Sigmoid colon (tissue), 7 donors: ENCODE measurements around the gene GYPC. TPM values are rescaled to one million over a fixed set of nuclear protein-coding genes. Genes with fewer than 3 reads are reported as not detected.

Experiments used
- DNase-seq: peaks from one replicate; pipeline ENCODE4 v3.0.0-alpha.2; 2019
- H3K27ac ChIP-seq, 4 donors: fragments of 200-600 bp; sonication (generic); one replicate each; pipeline ENCODE4 v1.5.1; 2016 to 2019; ENCODE audit warnings: mild to moderate bottlenecking in 1 of 4
- H3K27me3 ChIP-seq, 3 donors: fragments of 200-600 bp; sonication (generic); one replicate each; pipeline ENCODE4 v1.5.1; 2019; ENCODE audit warnings: mild to moderate bottlenecking in 1 of 3
- H3K36me3 ChIP-seq, 4 donors: fragments of 200-600 bp; sonication (generic); one replicate each; pipeline ENCODE4 v1.5.1; 2016 to 2019
- H3K4me1 ChIP-seq, 4 donors: fragments of 200-600 bp; sonication (generic); one replicate each; pipeline ENCODE4 v1.5.1; 2017 to 2019
- H3K4me3 ChIP-seq, 4 donors: fragments of 200-600 bp; sonication (generic); one replicate each; pipeline ENCODE4 v1.5.1; 2017 to 2019; ENCODE audit warnings: mild to moderate bottlenecking in 2 of 4, moderate library complexity in 1 of 4
- H3K9me3 ChIP-seq, 4 donors: fragments of 200-600 bp in 3 of 4; sonication (generic) in 3 of 4; one replicate each; pipeline versions ENCODE4 v1.5.1 to v1.6.1; 2013 to 2019
- EP300 ChIP-seq, 4 donors: sonication (generic); formaldehyde crosslinking; IDR thresholded peaks; one replicate each; pipeline ENCODE4 v1.6.1; 2017; ENCODE audit warnings: antibody characterized with exemption in 4 of 4
- POLR2A ChIP-seq, 2 donors: fragments of 450-650 bp; IDR thresholded peaks; one replicate each; pipeline ENCODE4 v1.6.1; 2016; ENCODE audit warnings: antibody characterized with exemption in 2 of 2, mild to moderate bottlenecking in 2 of 2, moderate library complexity in 2 of 2
- POLR2AphosphoS5 ChIP-seq, 4 donors: sonication (generic); formaldehyde crosslinking; IDR thresholded peaks; one replicate each; pipeline ENCODE4 v1.6.1; 2017; ENCODE audit warnings: antibody characterized with exemption in 4 of 4
- WGBS, 2 donors: extraction: QIAGEN DNeasy Blood & Tissue Kit; methylation state at CpG; one replicate each; pipeline ENCODE4 v1.1.7; 2013; 5-methylcytosine and 5-hydroxymethylcytosine counted together
- intact Hi-C: fragments of 100-400 bp; cut with DNase I; formaldehyde crosslinking; loops from one replicate; pipeline ENCODE4 v1.15.1; 2023
- polyA plus RNA-seq, 3 donors: library from polyadenylated mRNA; stranded (reverse); fragments of 200-250 nt; gene quantifications; one replicate each; pipeline ENCODE4 v1.2.3, GENCODE V29; 2013
- total RNA-seq, 4 donors: library from RNA; depleted of rRNA; stranded (reverse); fragments of >200 nt; gene quantifications; one replicate each; pipeline ENCODE4 v1.1.0, GENCODE V29; 2016
- TF ChIP-seq, protein P1 (sequence below), 4 experiments: fragments of 450-650 bp in 3 of 4; fragments of 200-600 bp in 1 of 4; IDR thresholded peaks; one replicate each; pipeline ENCODE4 v1.5.1; 2016 to 2019; ENCODE audit warnings: antibody characterized with exemption in 4 of 4, mild to moderate bottlenecking in 3 of 4, moderate library complexity in 2 of 4
- donor health status: healthy with polysubstance abuse.
- donor health status: Bipolar disorder and iron deficiency.
- donor health status: healthy.

Gene GYPC
- total and polyA plus RNA-seq, 7 donors = 18.0 to 123 (median 93.7) TPM

DNA sequence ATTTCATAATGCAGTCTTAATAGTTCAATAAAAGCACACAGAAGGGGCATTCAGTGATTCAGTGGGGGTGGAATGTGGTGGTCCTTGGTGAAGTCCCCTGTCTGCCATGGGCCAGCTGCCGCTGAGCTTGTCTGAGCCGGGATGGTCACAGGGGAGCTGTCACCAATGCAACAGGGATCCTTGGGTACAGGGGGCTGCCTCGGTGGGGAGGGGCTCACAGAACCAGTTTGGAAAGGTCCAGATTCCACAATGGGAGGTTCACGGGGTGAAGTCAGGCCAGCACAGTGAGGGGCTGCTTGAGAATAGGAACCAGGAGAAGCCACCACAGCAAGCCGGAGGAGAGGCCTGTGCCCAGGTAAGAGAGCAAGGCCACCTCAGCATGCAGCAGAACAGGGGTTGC is 75.4 kb downstream of the GYPC start:
- no peak overlapping the region for H3K4me3 ChIP-seq
- DNase-seq = no peak
- H3K27me3 ChIP-seq = no peaks in the 10 kb centered on the region
- WGBS, 2 donors = 90 to 91% methylated on average over 5 of the region's 5 CpGs
- no peaks in the 10 kb centered on the region for H3K4me1 ChIP-seq
- TF ChIP-seq EP300 (IDR thresholded peaks at IDR 0.05) (no peak), POLR2A (IDR thresholded peaks at IDR 0.05) (no peak), POLR2AphosphoS5 (IDR thresholded peaks at IDR 0.05) (no peak)
- TF ChIP-seq, protein P1, sequence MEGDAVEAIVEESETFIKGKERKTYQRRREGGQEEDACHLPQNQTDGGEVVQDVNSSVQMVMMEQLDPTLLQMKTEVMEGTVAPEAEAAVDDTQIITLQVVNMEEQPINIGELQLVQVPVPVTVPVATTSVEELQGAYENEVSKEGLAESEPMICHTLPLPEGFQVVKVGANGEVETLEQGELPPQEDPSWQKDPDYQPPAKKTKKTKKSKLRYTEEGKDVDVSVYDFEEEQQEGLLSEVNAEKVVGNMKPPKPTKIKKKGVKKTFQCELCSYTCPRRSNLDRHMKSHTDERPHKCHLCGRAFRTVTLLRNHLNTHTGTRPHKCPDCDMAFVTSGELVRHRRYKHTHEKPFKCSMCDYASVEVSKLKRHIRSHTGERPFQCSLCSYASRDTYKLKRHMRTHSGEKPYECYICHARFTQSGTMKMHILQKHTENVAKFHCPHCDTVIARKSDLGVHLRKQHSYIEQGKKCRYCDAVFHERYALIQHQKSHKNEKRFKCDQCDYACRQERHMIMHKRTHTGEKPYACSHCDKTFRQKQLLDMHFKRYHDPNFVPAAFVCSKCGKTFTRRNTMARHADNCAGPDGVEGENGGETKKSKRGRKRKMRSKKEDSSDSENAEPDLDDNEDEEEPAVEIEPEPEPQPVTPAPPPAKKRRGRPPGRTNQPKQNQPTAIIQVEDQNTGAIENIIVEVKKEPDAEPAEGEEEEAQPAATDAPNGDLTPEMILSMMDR (IDR thresholded peaks at IDR 0.05) = no peak
- no peak overlapping the region for H3K27ac ChIP-seq
- H3K36me3 ChIP-seq = no peaks in the 10 kb centered on the region
- H3K9me3 ChIP-seq = no peaks in the 10 kb centered on the region
- intact Hi-C loops = no loop called here

DNA sequence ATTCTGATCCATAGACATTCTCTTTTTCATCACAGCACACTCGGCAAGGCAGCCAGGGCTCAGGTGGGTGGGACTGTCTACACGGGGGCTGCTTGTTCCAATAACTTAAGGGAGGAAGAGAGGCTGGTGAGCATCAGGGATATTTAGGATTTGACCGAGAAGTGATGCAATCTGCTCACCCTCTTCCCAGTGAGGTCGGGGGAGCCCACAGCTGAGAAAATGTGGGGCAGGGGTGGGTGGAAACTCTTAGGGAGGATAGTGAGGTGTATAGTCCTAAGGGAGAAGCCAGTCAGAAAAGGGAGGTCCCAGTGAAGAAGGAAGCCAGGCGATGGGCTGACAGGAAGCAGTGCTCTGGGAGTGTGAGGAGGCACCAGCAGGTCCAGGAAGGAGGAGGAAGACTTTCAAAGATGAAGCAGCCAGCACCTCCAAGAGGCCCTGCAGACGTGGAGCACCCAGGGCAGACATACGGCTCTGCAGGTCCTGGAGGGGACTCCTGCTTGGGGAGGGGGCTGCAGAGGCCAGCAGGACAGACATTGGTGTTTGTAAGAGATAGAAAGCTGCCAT is 76.8 kb downstream of the GYPC start:
- H3K27me3 ChIP-seq = no peaks in the 10 kb centered on the region
- no peak overlapping the region for H3K27ac ChIP-seq
- no peaks in the 10 kb centered on the region for H3K4me1 ChIP-seq
- no peaks in the 10 kb centered on the region for H3K36me3 ChIP-seq
- intact Hi-C loops = no loop called here
- TF ChIP-seq, protein P1 (IDR thresholded peaks at IDR 0.05) = no peak
- no peak for TF ChIP-seq POLR2AphosphoS5 (IDR thresholded peaks at IDR 0.05)
- no peak for TF ChIP-seq POLR2A (IDR thresholded peaks at IDR 0.05)
- TF ChIP-seq EP300 (IDR thresholded peaks at IDR 0.05) = no peak
- H3K4me3 ChIP-seq = no peak overlapping the region
- 81 to 88% methylated on average over 7 of the region's 7 CpGs for WGBS, 2 donors
- no peak for DNase-seq
- no peaks in the 10 kb centered on the region for H3K9me3 ChIP-seq

DNA sequence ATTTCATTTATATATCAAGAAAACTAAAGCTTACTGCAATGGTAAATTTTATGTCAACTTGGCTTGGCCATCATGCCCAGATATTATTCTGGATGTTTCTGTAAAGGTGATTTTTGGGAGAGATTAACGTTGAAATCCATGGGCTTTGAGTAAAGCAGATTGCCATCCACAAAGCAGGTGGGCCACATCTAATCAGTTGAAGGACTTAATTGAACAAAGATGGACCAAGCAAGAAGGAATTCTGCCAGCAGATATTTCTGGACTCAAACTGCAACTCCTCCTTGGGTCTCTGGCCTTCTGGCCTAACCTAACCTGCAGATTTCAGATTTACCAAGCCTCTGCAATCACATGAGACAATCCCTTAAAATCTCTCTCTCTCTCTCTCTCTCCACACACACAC is 77.8 kb downstream of the GYPC start:
- Histone ChIP-seq H3K36me3 (no peaks in the 10 kb centered on the region), H3K9me3 (no peaks in the 10 kb centered on the region), H3K27ac (no peak overlapping the region), H3K4me1 (no peaks in the 10 kb centered on the region), H3K4me3 (no peak overlapping the region), H3K27me3 (no peaks in the 10 kb centered on the region)
- TF ChIP-seq POLR2A (IDR thresholded peaks at IDR 0.05) = no peak
- TF ChIP-seq POLR2AphosphoS5 (IDR thresholded peaks at IDR 0.05) = no peak
- TF ChIP-seq EP300 (IDR thresholded peaks at IDR 0.05) = no peak
- TF ChIP-seq, protein P1 (IDR thresholded peaks at IDR 0.05) = no peak
- intact Hi-C loops = no loop called here
- DNase-seq = no peak
- 91 to 95% methylated on average over 1 of the region's 1 CpG for WGBS, 2 donors

DNA sequence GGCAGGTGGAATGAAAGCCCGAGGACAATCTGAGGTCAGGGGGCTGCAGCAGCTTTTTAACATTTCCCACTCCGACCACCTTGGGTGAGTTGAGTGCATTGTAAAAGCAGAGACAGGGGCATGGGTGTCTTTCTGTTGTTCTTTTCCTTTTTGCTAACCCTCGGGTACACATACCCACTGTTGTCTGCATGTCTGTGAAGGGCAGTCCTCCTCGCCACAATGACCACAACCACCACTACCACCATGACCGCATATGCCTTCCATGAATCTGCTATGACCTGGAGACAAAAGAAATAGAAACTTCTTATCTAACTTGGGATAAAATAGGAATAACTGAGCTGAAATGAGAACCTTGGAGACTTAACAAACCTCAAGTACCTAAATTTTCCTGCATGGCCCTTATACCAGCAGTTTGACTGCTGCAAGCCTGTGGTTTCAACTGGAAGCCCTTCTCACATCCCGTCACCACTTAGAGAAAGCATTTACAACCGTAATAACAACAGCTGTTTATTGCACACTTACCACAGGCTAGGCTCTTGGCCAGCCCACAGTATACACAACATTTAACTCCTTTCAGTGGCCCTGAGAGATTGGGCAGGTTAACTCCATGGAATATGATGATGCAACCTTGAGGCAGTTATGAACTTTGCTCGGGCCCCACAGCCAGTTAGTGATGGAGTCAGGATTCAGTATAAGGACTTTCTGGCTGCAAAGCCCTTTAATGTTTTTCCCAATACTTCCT is 80.3 kb downstream of the GYPC start:
- 49 to 55% methylated on average over 8 of the region's 8 CpGs for WGBS, 2 donors

More for the DNA sequence above, 80.3 kb downstream of the GYPC start:
- no peaks in the 10 kb centered on the region for H3K9me3 ChIP-seq
- no peak overlapping the region for H3K4me3 ChIP-seq
- intact Hi-C loops = no loop called here
- H3K36me3 ChIP-seq = no peaks in the 10 kb centered on the region
- no peaks in the 10 kb centered on the region for H3K27me3 ChIP-seq
- TF ChIP-seq POLR2AphosphoS5 (IDR thresholded peaks at IDR 0.05) (no peak), POLR2A (IDR thresholded peaks at IDR 0.05) (no peak), EP300 (IDR thresholded peaks at IDR 0.05) (no peak)
- TF ChIP-seq, protein P1 (IDR thresholded peaks at IDR 0.05) = no peak
- DNase-seq = no peak
- H3K4me1 ChIP-seq = no peaks in the 10 kb centered on the region
- no peak overlapping the region for H3K27ac ChIP-seq
